Prostate gland (tissue), 2 donors: ENCODE data around the gene COPG2. TPM values are rescaled to one million over a fixed set of nuclear protein-coding genes. Genes with fewer than 3 reads are reported as not detected.

ENCODE experiments used
- DNase-seq: peaks from one replicate; pipeline ENCODE4 v3.0.0-alpha.2; 2019; ENCODE audit warnings: low spot score
- H3K27ac ChIP-seq, 2 donors: fragments of 200-600 bp; sonication (generic); 2 replicates each; pipeline ENCODE4 v1.5.1; 2017 to 2019
- H3K27me3 ChIP-seq: fragments of 200-600 bp; sonication (generic); replicated peaks from 2 replicates; pipeline ENCODE4 v1.5.1; 2019; ENCODE audit not compliant: insufficient read depth
- H3K36me3 ChIP-seq, 2 donors: fragments of 200-600 bp; sonication (generic); 1 replicate in 1 of 2; 2 replicates in 1 of 2; pipeline versions ENCODE4 v1.5.1 to v1.8.1; 2017 to 2019
- H3K4me1 ChIP-seq: fragments of 200-600 bp; sonication (generic); replicated peaks from 2 replicates; pipeline ENCODE4 v1.5.1; 2019
- H3K4me3 ChIP-seq, 2 donors: fragments of 200-600 bp; sonication (generic); 2 replicates each; pipeline ENCODE4 v1.5.1; 2017 to 2019
- H3K9me3 ChIP-seq: fragments of 200-600 bp; sonication (generic); 2 replicates; pipeline ENCODE4 v1.5.1; 2017
- CTCF ChIP-seq, 4 experiments: fragments of 200-600 bp in 2 of 4; fragments of 450-650 bp in 2 of 4; sonication (generic) in 2 of 4; IDR thresholded peaks; 1 replicate in 3 of 4; 2 replicates in 1 of 4; pipeline ENCODE4 v1.5.1; 2016 to 2019; ENCODE audit warnings: antibody characterized with exemption in 4 of 4, mild to moderate bottlenecking in 2 of 4, moderate library complexity in 2 of 4
- POLR2A ChIP-seq: fragments of 450-650 bp; IDR thresholded peaks from one replicate; pipeline ENCODE4 v1.6.1; 2016; ENCODE audit warnings: antibody characterized with exemption, mild to moderate bottlenecking
- POLR2AphosphoS5 ChIP-seq: sonication (generic); formaldehyde crosslinking; IDR thresholded peaks from one replicate; pipeline ENCODE4 v1.6.1; 2017; ENCODE audit warnings: antibody characterized with exemption
- WGBS: methylation state at CpG from one replicate; pipeline ENCODE4 v1.1.5; 2018; 5-methylcytosine and 5-hydroxymethylcytosine counted together
- intact Hi-C: fragments of 100-400 bp; cut with DNase I; formaldehyde crosslinking; loops from one replicate; pipeline ENCODE4 v1.14.2; 2022
- total RNA-seq, 2 donors: library from RNA; depleted of rRNA; stranded (reverse); fragments of >200 nt; gene quantifications; one replicate each; pipeline ENCODE4 v1.1.0, GENCODE V29; 2016

COPG2 gene
- total RNA-seq, 2 donors from 2014 or later, result 15.3 to 46.1 TPM

GRCh38 chr7:130473289-130473688 lies 195.3 kb downstream of the COPG2 start:
- no peaks in the 10 kb centered on the region for H3K36me3 ChIP-seq
- H3K4me1 ChIP-seq, result no peaks in the 10 kb centered on the region
- H3K27me3 ChIP-seq, result no peaks in the 10 kb centered on the region
- H3K4me3 ChIP-seq, result no peak overlapping the region
- intact Hi-C loops, result no loop called here
- H3K27ac ChIP-seq, result no peak overlapping the region
- no peak for DNase-seq
- H3K9me3 ChIP-seq, result no peaks in the 10 kb centered on the region
- TF ChIP-seq POLR2AphosphoS5 (no peak), CTCF (IDR thresholded peaks at IDR 0.05) (no peak), POLR2A (no peak)

- Histone ChIP-seq H3K4me3 (no peak overlapping the region), H3K4me1 (no peaks in the 10 kb centered on the region), H3K36me3 (no peaks in the 10 kb centered on the region), H3K27ac (no peak overlapping the region), H3K9me3 (no peaks in the 10 kb centered on the region), H3K27me3 (no peaks in the 10 kb centered on the region)
- no peak for DNase-seq
- TF ChIP-seq CTCF (IDR thresholded peaks at IDR 0.05), result no peak
- no peak for TF ChIP-seq POLR2A
- no peak for TF ChIP-seq POLR2AphosphoS5
- 94% methylated on average over 2 of the region's 2 CpGs for WGBS
- intact Hi-C loops, result no loop called here
These were observed 196.6 kb downstream of the COPG2 start for GRCh38 chr7:130471974-130472373.

- Histone ChIP-seq H3K27ac (no peak overlapping the region), H3K36me3 (no peaks in the 10 kb centered on the region), H3K4me1 (no peaks in the 10 kb centered on the region), H3K9me3 (no peaks in the 10 kb centered on the region), H3K27me3 (no peaks in the 10 kb centered on the region), H3K4me3 (no peak overlapping the region)
- intact Hi-C loops, result no loop called here
- WGBS, result 57% methylated on average over 1 of the region's 1 CpG
- TF ChIP-seq POLR2A (no peak), POLR2AphosphoS5 (no peak), CTCF (IDR thresholded peaks at IDR 0.05) (no peak)
- DNase-seq, result no peak
These were observed 199.9 kb downstream of the COPG2 start for GRCh38 chr7:130468612-130469011.

- no peak overlapping the region for H3K4me3 ChIP-seq
- H3K27ac ChIP-seq, result no peak overlapping the region
- no peak for DNase-seq
- H3K4me1 ChIP-seq, result no peaks in the 10 kb centered on the region
- WGBS, result 47% methylated on average over 4 of the region's 4 CpGs
- intact Hi-C loops, result no loop called here
- H3K36me3 ChIP-seq, result no peaks in the 10 kb centered on the region
- no peaks in the 10 kb centered on the region for H3K27me3 ChIP-seq
- no peak for TF ChIP-seq CTCF (IDR thresholded peaks at IDR 0.05)
- TF ChIP-seq POLR2A, result no peak
- TF ChIP-seq POLR2AphosphoS5, result no peak
- no peaks in the 10 kb centered on the region for H3K9me3 ChIP-seq
These were observed 204.8 kb downstream of the COPG2 start for GRCh38 chr7:130463553-130464434.

- intact Hi-C loops, result no loop called here
- Histone ChIP-seq H3K36me3 (no peaks in the 10 kb centered on the region), H3K27ac (no peak overlapping the region), H3K27me3 (no peaks in the 10 kb centered on the region), H3K9me3 (no peaks in the 10 kb centered on the region), H3K4me3 (no peak overlapping the region), H3K4me1 (no peaks in the 10 kb centered on the region)
- TF ChIP-seq CTCF (IDR thresholded peaks at IDR 0.05) (no peak), POLR2A (no peak), POLR2AphosphoS5 (no peak)
- DNase-seq, result no peak
- WGBS, result 64% methylated on average over 2 of the region's 2 CpGs
These were observed 207.3 kb downstream of the COPG2 start for GRCh38 chr7:130461272-130461671.
